ENCODE data around the gene OR10P1.

GRCh38 chr12:55658635-55659391, 22.1 kb downstream of the OR10P1 start:
- TF ChIP-seq, protein P1, sequence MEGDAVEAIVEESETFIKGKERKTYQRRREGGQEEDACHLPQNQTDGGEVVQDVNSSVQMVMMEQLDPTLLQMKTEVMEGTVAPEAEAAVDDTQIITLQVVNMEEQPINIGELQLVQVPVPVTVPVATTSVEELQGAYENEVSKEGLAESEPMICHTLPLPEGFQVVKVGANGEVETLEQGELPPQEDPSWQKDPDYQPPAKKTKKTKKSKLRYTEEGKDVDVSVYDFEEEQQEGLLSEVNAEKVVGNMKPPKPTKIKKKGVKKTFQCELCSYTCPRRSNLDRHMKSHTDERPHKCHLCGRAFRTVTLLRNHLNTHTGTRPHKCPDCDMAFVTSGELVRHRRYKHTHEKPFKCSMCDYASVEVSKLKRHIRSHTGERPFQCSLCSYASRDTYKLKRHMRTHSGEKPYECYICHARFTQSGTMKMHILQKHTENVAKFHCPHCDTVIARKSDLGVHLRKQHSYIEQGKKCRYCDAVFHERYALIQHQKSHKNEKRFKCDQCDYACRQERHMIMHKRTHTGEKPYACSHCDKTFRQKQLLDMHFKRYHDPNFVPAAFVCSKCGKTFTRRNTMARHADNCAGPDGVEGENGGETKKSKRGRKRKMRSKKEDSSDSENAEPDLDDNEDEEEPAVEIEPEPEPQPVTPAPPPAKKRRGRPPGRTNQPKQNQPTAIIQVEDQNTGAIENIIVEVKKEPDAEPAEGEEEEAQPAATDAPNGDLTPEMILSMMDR (IDR thresholded peaks at IDR 0.05): no peak
- TF ChIP-seq POLR2A (IDR thresholded peaks at IDR 0.05): no peak
- no peak for TF ChIP-seq EP300 (IDR thresholded peaks at IDR 0.05)
